CMK (cell line): ENCODE results near the gene ATRAID.
"Not testable (repeated sequence)": the region's sequence is repeated elsewhere in the genome, so short reads cannot be mapped to it uniquely, and the experiment has no call there.

Experiments
- DNase-seq: peaks from one replicate; pipeline ENCODE4 v3.0.0-alpha.2; 2010; ENCODE audit warnings: low read depth

Gene ATRAID

GRCh38 chr2:27194538-27195354, 17.1 kb upstream of the ATRAID start:
- no peak for DNase-seq

DNA sequence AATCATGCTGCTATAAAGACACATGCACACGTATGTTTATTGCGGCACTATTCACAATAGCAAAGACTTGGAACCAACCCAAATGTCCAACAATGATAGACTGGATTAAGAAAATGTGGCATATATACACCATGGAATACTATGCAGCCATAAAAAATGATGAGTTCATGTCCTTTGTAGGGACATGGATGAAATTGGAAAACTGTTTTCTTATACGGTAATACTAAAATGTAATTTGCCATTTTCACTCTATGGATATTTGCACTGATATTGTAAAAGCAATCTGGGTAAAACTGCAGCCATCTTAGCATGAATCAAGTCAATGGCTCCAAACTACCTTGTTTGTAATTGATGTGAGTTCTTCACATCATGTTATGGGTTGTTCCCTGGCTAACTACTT, 16.0 kb upstream of the ATRAID start:
- not testable (repeated sequence) for DNase-seq

DNA sequence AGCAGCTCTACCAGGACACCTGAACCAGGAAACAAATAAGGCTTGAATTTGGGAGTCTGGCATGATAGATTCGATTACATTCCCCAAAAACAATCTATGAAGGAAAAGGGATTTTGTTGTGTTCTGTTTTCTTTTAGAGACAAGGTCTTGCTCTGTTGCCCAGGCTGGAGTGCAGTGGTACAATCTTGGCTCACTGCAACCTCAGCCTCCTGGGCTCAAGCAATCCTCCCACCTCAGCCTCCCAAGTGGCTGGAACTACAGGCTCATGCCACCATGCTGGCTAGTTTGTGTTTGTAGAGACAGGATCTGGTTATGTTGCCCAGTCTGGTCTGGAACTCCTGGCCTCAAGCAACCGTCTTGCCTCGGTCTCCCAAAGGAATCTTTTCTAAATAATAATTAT, 13.8 kb upstream of the ATRAID start:
- DNase-seq, result not testable (repeated sequence)

- no peak for DNase-seq
Measured at GRCh38 chr2:27198627-27199026, 13.2 kb upstream of the ATRAID start.

GRCh38 chr2:27199241-27199640, 12.6 kb upstream of the ATRAID start:
- DNase-seq, result no peak

- DNase-seq, result no peak
Measured at GRCh38 chr2:27201675-27202074, 10.2 kb upstream of the ATRAID start.

- no peak for DNase-seq
Measured at GRCh38 chr2:27202854-27203253, 9.0 kb upstream of the ATRAID start.

DNA sequence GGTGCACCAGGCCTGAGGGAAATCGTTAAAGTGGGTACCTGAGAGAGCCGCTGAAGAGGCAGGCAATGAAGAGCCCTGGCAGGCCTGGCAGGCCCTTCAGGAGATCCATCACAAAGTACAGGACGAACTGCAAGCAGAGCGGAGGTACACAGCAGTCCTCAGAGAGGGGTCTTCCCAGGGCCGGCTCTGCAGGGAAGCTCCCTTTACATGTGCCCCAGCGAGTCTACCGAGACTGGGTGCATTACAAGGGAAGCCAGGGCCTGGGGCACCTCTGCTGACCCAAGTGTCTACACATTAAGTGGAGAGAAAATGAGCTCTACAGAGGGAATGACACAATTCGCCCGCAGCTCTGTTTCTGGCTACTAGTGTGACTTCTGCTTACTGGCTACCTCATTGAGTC, 8.1 kb upstream of the ATRAID start:
- no peak for DNase-seq

DNA sequence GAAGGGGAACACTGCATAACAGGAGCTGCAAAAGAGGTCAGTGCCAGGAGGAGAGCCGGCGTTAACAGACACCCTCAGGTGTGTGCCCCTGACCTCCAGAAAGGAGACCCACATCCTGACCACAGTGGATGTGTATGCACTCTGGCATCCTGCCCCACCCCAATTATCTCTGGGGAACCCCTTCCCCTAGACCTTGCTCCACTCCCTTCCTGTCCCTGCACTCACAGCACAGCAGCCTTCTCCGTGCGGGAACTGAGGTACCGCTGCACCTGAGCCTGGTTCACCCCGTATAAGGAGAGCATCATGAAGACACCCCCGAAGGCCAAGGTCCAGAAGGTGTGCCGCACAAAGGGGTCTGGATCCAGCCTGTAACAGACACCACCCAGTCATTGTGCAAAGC, 7.3 kb upstream of the ATRAID start:
- DNase-seq, result no peak

- DNase-seq, result no peak
Measured at GRCh38 chr2:27205206-27205605, 6.6 kb upstream of the ATRAID start.

DNA sequence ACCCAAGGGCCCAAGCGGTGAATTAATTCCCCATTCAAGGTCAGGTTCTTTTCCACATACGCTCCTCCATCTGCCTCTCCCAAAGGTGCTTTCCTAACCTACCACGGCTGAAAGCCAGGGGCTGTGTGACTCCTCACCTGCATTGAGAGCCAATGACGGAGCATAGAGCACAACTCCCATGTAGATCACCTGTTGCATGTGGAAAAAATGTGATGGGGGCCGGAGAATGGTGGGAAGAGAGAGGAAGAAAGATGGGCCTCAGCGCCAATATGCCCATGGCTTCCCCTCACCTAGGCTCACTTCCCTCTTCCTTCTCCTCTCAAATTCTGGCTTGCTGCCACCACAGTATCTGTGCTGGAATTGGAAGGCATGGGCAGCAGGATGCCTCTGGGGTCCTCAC, 5.5 kb upstream of the ATRAID start:
- DNase-seq, result no peak

DNA sequence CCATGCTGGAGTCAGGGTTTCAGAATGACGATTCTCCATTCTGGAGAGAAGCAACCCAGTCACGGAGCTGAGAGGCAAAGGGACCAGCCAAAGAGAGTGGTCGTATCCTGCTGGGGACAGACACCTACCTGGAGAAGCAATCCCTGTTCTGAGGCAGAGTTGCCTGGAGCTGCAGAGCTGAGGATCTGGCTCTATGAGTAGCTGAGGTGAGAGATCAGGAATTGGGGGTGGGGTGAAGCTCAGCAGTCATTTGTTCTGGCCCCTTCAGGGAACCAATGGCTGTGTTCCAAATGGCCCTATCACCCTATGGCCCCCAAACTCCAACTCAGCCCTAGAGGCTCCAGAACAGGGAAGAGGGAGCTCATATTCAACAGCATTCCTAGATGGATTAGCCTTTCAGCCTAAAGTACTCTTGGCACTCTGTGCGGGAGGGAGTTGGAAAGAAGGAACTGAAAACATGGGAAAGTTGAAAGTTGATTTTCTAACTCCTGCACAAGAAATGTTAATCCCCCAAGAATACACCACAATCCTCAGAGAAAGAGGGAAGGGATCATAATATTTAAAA, 3.3 kb upstream of the ATRAID start:
- no peak for DNase-seq

- no peak for DNase-seq
Measured at GRCh38 chr2:27209621-27210401, 2.0 kb upstream of the ATRAID start.

DNA sequence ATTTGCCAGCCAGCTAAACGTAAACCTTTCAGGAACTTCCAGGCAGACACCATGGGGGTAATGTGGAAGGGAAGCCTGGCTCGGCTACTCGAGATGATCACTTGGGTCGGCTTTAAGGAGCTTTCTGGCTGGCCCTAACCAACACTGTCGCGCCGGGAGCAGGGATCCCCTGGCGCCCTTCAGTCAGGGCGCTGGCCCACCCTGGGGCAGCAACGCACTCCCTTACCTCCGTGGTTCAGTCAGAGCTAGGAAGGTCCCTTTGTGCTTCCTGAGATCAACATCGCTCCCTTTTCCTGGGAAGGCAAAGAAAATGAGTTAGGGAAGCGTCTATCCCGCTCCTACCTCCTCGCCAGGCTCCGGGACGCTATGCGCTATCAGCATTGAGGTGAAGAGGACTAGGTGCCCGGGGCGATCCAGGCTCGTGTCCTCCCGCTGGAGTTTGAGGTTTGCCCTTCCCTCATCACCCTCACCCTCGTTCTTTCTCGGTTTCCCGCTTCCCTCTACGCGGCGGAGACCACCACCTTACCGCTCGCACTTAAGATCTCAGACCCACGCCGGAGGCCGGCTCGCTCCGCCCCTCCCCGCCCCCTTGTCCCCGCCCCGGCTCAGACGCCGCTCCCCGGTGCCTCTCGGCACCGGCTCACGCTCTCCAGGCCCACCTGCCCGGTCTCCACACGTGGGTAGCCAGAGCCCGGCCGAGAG, 449 bp upstream of the ATRAID start:
- peak; percentile 74 for DNase-seq

- no peak for DNase-seq
Measured at GRCh38 chr2:27212626-27213471, 1.0 kb downstream of the ATRAID start.

GRCh38 chr2:27214941-27215340, 3.1 kb downstream of the ATRAID start:
- DNase-seq, result no peak

DNA sequence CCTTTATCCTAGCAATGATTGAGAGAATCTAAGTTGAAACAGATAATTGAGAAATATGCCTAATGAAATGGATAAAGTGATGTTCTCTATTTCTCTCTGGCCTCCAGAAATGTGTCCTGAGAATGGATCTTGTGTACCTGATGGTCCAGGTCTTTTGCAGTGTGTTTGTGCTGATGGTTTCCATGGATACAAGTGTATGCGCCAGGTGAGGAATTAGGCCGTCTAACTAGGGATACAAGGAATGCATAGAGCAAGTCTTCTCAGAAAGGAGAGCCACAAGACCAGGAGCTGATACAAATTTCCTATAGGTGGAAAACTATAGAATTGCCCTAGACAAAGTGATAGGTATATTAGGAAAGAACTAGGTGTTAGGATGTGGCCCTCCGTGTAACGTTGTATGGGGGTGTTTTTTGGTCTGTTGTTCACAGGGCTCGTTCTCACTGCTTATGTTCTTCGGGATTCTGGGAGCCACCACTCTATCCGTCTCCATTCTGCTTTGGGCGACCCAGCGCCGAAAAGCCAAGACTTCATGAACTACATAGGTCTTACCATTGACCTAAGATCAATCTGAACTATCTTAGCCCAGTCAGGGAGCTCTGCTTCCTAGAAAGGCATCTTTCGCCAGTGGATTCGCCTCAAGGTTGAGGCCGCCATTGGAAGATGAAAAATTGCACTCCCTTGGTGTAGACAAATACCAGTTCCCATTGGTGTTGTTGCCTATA, 4.7 kb downstream of the ATRAID start:
- DNase-seq, result no peak

DNA sequence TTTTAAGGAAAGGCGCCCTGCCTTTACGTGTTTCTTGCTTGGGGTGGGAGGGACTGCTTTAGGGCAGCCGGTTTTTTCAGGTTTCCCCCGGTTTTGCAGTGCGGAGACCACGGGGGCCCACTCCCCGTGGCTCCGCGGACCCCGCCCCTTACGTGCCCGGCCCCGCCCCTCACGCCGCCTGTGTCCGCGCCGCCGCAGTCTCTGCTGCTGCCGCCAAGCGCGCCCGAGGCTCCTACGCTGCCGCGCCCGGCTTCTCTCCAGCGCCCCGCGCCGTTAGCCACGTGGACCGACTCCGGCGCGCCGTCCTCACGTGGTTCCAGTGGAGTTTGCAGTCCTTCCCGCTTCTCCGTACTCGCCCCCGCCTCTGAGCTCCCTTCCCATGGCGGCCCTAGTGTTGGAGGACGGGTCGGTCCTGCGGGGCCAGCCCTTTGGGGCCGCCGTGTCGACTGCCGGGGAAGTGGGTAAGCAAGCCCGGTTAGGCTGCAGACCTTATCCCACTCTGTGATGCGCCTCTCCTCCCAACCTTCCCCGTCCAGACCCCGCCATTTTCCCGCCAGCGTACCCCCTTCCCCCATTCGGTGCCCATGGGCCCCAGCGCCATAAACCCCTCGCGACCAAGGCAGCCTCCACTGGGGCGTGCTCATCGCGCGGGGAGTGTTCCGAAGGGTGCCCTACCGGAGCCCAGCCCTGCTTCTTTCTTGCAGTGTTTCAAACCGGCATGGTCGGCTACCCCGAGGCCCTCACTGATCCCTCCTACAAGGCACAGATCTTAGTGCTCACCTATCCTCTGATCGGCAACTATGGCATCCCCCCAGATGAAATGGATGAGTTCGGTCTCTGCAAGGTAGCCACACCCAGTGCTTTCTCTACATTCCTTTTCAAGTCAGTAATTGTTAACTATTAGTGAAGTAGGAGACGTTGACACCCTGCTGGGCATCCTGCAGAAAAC, 5.6 kb downstream of the ATRAID start, which contains the start of gene CAD:
Gene CAD (plus strand): TSS at position 197 of the 949 bp plus-strand sequence. CDS start 183 bp downstream, at position 380.
- peak; percentile 85 for DNase-seq

DNA sequence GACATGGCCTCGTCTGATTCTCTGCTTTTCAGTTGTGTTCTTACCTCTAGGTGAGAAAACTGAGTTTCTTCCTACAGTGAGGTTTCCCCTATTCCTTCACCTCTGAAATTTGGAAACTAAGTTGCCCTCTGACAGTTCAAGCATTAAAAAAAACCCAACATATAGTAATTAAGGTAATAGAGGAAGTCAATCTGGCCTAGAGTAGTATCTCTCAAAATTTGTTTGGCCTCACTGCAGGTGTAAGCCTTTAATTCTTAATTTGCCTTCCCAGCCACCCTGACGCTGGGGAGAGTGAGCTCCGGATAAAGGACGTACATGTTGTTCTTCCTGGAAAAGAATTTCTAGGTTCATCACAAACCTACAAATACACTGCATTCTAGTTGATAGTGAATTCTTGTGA, 6.8 kb downstream of the ATRAID start:
- DNase-seq, result no peak

DNA sequence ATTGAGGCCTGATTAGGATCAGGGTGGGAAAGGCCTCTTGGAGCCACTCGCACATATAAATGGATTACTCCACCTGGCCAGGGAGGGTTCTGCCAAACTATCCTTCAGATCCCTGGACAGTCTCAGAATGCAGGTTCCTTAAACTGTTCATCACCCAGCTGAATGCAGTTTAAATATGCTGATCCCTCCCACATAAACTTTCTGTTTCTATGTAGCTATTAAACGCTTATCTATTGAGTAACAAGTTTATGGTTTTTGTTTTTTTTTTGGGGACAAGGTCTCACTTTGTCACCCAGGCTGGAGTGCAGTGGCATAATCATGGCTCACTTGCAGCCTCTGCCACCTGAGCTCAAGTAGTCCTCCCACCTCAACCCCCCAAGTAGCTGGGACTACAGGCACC, 7.2 kb downstream of the ATRAID start:
- no peak for DNase-seq
